SK-N-MC (cell line): ENCODE data around the gene DDX17.

Source experiments
- EZH2 ChIP-seq: fragments of 200-600 bp; sonication (generic); IDR thresholded peaks from one replicate; pipeline ENCODE4 v1.6.1; 2017; ENCODE audit warnings: antibody characterized with exemption
- POLR2AphosphoS5 ChIP-seq: IDR thresholded peaks from 2 replicates; pipeline ENCODE4 v1.6.1; 2012; ENCODE audit warnings: mild to moderate bottlenecking, low read depth, low read length, borderline replicate concordance

GRCh38 chr22:38435010-38435409 lies 71.1 kb downstream of the DDX17 start:
- TF ChIP-seq EZH2, result no peak
- TF ChIP-seq POLR2AphosphoS5, result no peak
